ENCODE results near the gene POFUT2. TPM values are rescaled to one million over a fixed set of nuclear protein-coding genes. Genes with fewer than 3 reads are reported as not detected.

POFUT2 gene
- total RNA-seq, 1 donor from 2014 or later: 31.9 TPM

DNA sequence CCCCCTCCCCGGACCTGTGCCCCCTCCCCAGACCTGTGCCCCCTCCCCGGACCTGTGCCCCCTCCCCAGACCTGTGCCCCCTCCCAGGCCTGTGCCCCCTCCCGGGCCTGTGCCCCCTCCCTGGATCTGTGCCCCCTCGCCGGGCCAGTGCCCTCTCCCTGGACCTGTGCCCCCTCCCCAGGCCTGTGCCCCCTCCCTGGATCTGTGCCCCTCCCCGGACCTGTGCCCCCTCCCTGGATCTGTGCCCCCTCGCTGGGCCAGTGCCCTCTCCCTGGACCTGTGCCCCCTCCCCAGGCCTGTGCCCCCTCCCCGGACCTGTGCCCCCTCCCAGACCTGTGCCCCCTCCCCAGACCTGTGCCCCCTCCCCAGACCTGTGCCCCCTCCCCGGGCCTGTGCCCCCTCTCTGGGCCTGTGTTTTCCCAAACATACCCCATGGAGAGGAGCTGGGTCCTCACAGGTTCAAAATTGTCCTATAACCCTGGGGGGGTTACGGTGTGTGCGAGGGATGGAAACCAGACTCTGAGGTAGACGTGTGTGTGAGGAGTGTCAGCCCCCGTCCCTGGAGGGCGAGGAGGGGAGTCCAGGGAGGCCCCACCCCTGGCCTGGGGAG lies 47.6 kb upstream of the POFUT2 start:
- H3K9me3 Mint-ChIP-seq (ENCODE audit: unreplicated experiment): peaks cover 4% of the 10 kb centered on the region
- H3K27me3 Mint-ChIP-seq (ENCODE audit: unreplicated experiment): peaks cover 5% of the 10 kb centered on the region
- peaks cover 12% of the 10 kb centered on the region for H3K4me1 Mint-ChIP-seq (ENCODE audit: low read depth, unreplicated experiment)
- no peak for TF ChIP-seq CTCF (IDR thresholded peaks at IDR 0.05; ENCODE audit: partially characterized antibody, unreplicated experiment)
- no peaks in the 10 kb centered on the region for H3K36me3 Mint-ChIP-seq (ENCODE audit: unreplicated experiment)
- no peak for DNase-seq
- no peak overlapping the region for H3K4me3 Mint-ChIP-seq (ENCODE audit: unreplicated experiment)
- no peak overlapping the region for H3K27ac Mint-ChIP-seq (ENCODE audit: unreplicated experiment)

- no peaks in the 10 kb centered on the region for H3K36me3 Mint-ChIP-seq (ENCODE audit: unreplicated experiment)
- H3K27ac Mint-ChIP-seq (ENCODE audit: unreplicated experiment): no peak overlapping the region
- peaks cover 5% of the 10 kb centered on the region for H3K27me3 Mint-ChIP-seq (ENCODE audit: unreplicated experiment)
- peaks cover 17% of the 10 kb centered on the region for H3K4me1 Mint-ChIP-seq (ENCODE audit: low read depth, unreplicated experiment)
- no peak for DNase-seq
- H3K9me3 Mint-ChIP-seq (ENCODE audit: unreplicated experiment): peaks cover 4% of the 10 kb centered on the region
- TF ChIP-seq CTCF (IDR thresholded peaks at IDR 0.05; ENCODE audit: partially characterized antibody, unreplicated experiment): no peak
- no peak overlapping the region for H3K4me3 Mint-ChIP-seq (ENCODE audit: unreplicated experiment)
Measured at GRCh38 chr21:45334591-45335081, 46.9 kb upstream of the POFUT2 start.

- H3K27ac Mint-ChIP-seq (ENCODE audit: unreplicated experiment): no peak overlapping the region
- peaks cover 4% of the 10 kb centered on the region for H3K9me3 Mint-ChIP-seq (ENCODE audit: unreplicated experiment)
- peaks cover 18% of the 10 kb centered on the region for H3K4me1 Mint-ChIP-seq (ENCODE audit: low read depth, unreplicated experiment)
- TF ChIP-seq CTCF (IDR thresholded peaks at IDR 0.05; ENCODE audit: partially characterized antibody, unreplicated experiment): no peak
- peaks cover 5% of the 10 kb centered on the region for H3K27me3 Mint-ChIP-seq (ENCODE audit: unreplicated experiment)
- no peak overlapping the region for H3K4me3 Mint-ChIP-seq (ENCODE audit: unreplicated experiment)
- DNase-seq: no peak
- no peaks in the 10 kb centered on the region for H3K36me3 Mint-ChIP-seq (ENCODE audit: unreplicated experiment)
Measured at GRCh38 chr21:45334134-45334533, 46.4 kb upstream of the POFUT2 start.

- Mint-ChIP-seq H3K4me3 (ENCODE audit: unreplicated experiment) (no peak overlapping the region), H3K27me3 (ENCODE audit: unreplicated experiment) (peaks cover 5% of the 10 kb centered on the region), H3K36me3 (ENCODE audit: unreplicated experiment) (no peaks in the 10 kb centered on the region), H3K27ac (ENCODE audit: unreplicated experiment) (no peak overlapping the region), H3K4me1 (ENCODE audit: low read depth, unreplicated experiment) (peaks cover 18% of the 10 kb centered on the region), H3K9me3 (ENCODE audit: unreplicated experiment) (peaks cover 4% of the 10 kb centered on the region)
- no peak for DNase-seq
- no peak for TF ChIP-seq CTCF (IDR thresholded peaks at IDR 0.05; ENCODE audit: partially characterized antibody, unreplicated experiment)
Measured at GRCh38 chr21:45333583-45334121, 46.0 kb upstream of the POFUT2 start.

GRCh38 chr21:45332981-45333582 lies 45.4 kb upstream of the POFUT2 start:
- peaks cover 18% of the 10 kb centered on the region for H3K4me1 Mint-ChIP-seq (ENCODE audit: low read depth, unreplicated experiment)
- TF ChIP-seq CTCF (IDR thresholded peaks at IDR 0.05; ENCODE audit: partially characterized antibody, unreplicated experiment): no peak

More at GRCh38 chr21:45332981-45333582, 45.4 kb upstream of the POFUT2 start:
- no peak for DNase-seq
- Mint-ChIP-seq H3K27me3 (ENCODE audit: unreplicated experiment) (peaks cover 5% of the 10 kb centered on the region), H3K27ac (ENCODE audit: unreplicated experiment) (no peak overlapping the region), H3K4me3 (ENCODE audit: unreplicated experiment) (no peak overlapping the region), H3K36me3 (ENCODE audit: unreplicated experiment) (no peaks in the 10 kb centered on the region), H3K9me3 (ENCODE audit: unreplicated experiment) (peaks cover 4% of the 10 kb centered on the region)

Data from glutamatergic neuron (in vitro differentiated cells).